Stimulated activated CD4-positive, alpha-beta T cell treated with anti-CD3 and anti-CD28 coated beads, Interleukin-12 subunit alpha, Interleukin-12 subunit beta, amount 100 ng/mL, for 48 hours (primary cell): ENCODE measurements around the gene GPR35.
"Not testable (repeated sequence)": the region's sequence is repeated elsewhere in the genome, so short reads cannot be mapped to it uniquely, and the experiment has no call there.

Experiments used
- DNase-seq, 3 donors: peaks; one replicate each; pipeline ENCODE4 v3.0.0-alpha.2; 2020; ENCODE audit warnings: low read depth in 2 of 3, low spot score in 1 of 3

Gene GPR35

GRCh38 chr2:240602266-240603050, 22.8 kb upstream of the GPR35 start:
- no peak for DNase-seq

- DNase-seq = no peak
These were observed 22.0 kb upstream of the GPR35 start for GRCh38 chr2:240603081-240603835.

- DNase-seq = no peak
These were observed 21.4 kb upstream of the GPR35 start for GRCh38 chr2:240603846-240604245.

GRCh38 chr2:240604291-240604938, 20.9 kb upstream of the GPR35 start:
- no peak for DNase-seq

GRCh38 chr2:240604939-240605716, 20.2 kb upstream of the GPR35 start:
- no peak for DNase-seq

GRCh38 chr2:240605867-240606743, 19.2 kb upstream of the GPR35 start:
- no peak for DNase-seq

GRCh38 chr2:240611601-240612210, 13.6 kb upstream of the GPR35 start:
- no peak for DNase-seq

GRCh38 chr2:240613781-240614180, 11.5 kb upstream of the GPR35 start:
- no peak for DNase-seq

- no peak for DNase-seq
These were observed 10.9 kb upstream of the GPR35 start for GRCh38 chr2:240614391-240614790.

- DNase-seq = no peak
These were observed 9.9 kb upstream of the GPR35 start for GRCh38 chr2:240615396-240615795.

GRCh38 chr2:240615820-240616547, 9.3 kb upstream of the GPR35 start:
- DNase-seq = no peak

GRCh38 chr2:240616860-240617666, 8.2 kb upstream of the GPR35 start:
- DNase-seq = not testable (repeated sequence)

- DNase-seq = no peak
These were observed 6.5 kb upstream of the GPR35 start for GRCh38 chr2:240618776-240619175.

- DNase-seq = no peak
These were observed 5.7 kb upstream of the GPR35 start for GRCh38 chr2:240619506-240620148.

GRCh38 chr2:240620149-240620731, 5.0 kb upstream of the GPR35 start:
- DNase-seq = no peak

GRCh38 chr2:240620859-240621258, 4.4 kb upstream of the GPR35 start:
- DNase-seq = no peak

GRCh38 chr2:240622060-240622411, 3.2 kb upstream of the GPR35 start:
- DNase-seq = no peak
